Measurements from ENCODE around the gene C9orf72. TPM values are rescaled to one million over a fixed set of nuclear protein-coding genes. Genes with fewer than 3 reads are reported as not detected.
"Not testable (repeated sequence)": the region's sequence is repeated elsewhere in the genome, so short reads cannot be mapped to it uniquely, and the experiment has no call there.

The C9orf72 gene
- total and polyA plus RNA-seq, 5 donors from 2014 or later: 5.9 to 19.9 (median 9.2) TPM

DNA sequence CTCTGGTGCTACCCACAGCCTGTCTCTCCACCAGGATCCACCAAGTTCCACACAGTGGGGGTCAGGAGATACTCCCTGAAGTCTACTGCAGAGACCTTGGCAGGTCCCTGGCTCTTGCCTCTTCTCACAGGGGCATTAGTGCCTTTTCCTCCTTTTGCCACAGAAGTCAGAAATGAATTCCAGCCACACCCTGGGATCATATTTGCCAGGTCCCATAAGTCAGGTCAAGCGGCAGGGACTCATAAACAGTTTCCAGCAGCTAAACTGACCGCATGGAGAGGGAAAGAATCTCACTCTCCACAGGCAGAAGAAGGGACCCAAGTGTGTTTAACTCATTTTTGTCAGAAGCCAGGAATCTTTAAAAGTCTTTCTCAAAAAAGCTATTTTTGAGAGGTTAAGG lies 62.5 kb downstream of the C9orf72 start:
- Mint-ChIP-seq H3K27ac (no peak overlapping the region), H3K27me3 (peaks cover 2% of the 10 kb centered on the region), H3K4me1 (no peaks in the 10 kb centered on the region), H3K9me3 (peaks cover 0 to 3% (median 0%) of the 10 kb centered on the region in 7 donors), H3K36me3 (no peaks in the 10 kb centered on the region), H3K4me3 (no peak overlapping the region)
- H3K27ac ChIP-seq (ENCODE audit: insufficient read depth, low read length, poor library complexity, severe bottlenecking): no peak overlapping the region
- no peaks in the 10 kb centered on the region for H3K9me3 ChIP-seq (ENCODE audit: control insufficient read depth in 2 of 2, low read length in 2 of 2)
- H3K27me3 ChIP-seq (ENCODE audit: control insufficient read depth, insufficient read depth, low read length): no peaks in the 10 kb centered on the region
- ATAC-seq (ENCODE audit: low read depth in 2 of 2): no peak
- H3K4me1 ChIP-seq (ENCODE audit: control insufficient read depth, insufficient read depth, low read length, poor library complexity, severe bottlenecking): no peaks in the 10 kb centered on the region
- H3K4me3 ChIP-seq (ENCODE audit: low read depth, low read length): no peak overlapping the region
- no peaks in the 10 kb centered on the region for H3K36me3 ChIP-seq (ENCODE audit: control insufficient read depth, insufficient read depth, low read length)
- no peak for DNase-seq

DNA sequence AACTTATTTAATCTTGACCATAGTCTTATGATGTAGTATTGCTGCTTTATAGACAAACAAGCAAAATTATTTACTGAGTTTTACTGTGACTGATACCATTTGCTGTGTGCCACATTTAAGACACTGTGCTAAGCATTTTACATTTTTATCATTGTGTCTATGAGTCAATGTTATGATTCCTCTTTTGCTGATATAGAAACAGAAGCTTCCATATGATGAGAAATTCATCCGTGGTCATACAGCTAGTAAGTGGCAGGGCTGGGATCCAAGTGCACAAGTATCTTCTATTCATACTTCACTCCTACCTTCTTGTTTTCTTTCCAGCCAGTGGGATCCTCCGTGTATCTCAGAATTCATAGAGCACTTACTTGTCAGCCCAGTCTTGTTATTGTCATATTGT lies 66.3 kb downstream of the C9orf72 start:
- no peak for DNase-seq
- H3K4me3 Mint-ChIP-seq: no peak overlapping the region
- no peaks in the 10 kb centered on the region for H3K36me3 ChIP-seq (ENCODE audit: control insufficient read depth, insufficient read depth, low read length)
- peaks cover 0 to 3% (median 0%) of the 10 kb centered on the region in 7 donors for H3K9me3 Mint-ChIP-seq
- ATAC-seq (ENCODE audit: low read depth in 2 of 2): no peak
- no peaks in the 10 kb centered on the region for H3K4me1 ChIP-seq (ENCODE audit: control insufficient read depth, insufficient read depth, low read length, poor library complexity, severe bottlenecking)
- no peak overlapping the region for H3K27ac ChIP-seq (ENCODE audit: insufficient read depth, low read length, poor library complexity, severe bottlenecking)
- H3K27ac Mint-ChIP-seq: no peak overlapping the region
- H3K27me3 ChIP-seq (ENCODE audit: control insufficient read depth, insufficient read depth, low read length): no peaks in the 10 kb centered on the region
- H3K27me3 Mint-ChIP-seq: peaks cover 8% of the 10 kb centered on the region
- H3K4me3 ChIP-seq (ENCODE audit: low read depth, low read length): no peak overlapping the region
- H3K4me1 Mint-ChIP-seq: no peaks in the 10 kb centered on the region
- no peaks in the 10 kb centered on the region for H3K36me3 Mint-ChIP-seq
- H3K9me3 ChIP-seq (ENCODE audit: control insufficient read depth in 2 of 2, low read length in 2 of 2): no peaks in the 10 kb centered on the region

GRCh38 chr9:27505744-27506161 lies 67.5 kb downstream of the C9orf72 start:
- Mint-ChIP-seq H3K27me3 (peaks cover 8% of the 10 kb centered on the region), H3K9me3 (peaks cover 0 to 6% (median 2%) of the 10 kb centered on the region in 7 donors), H3K36me3 (no peaks in the 10 kb centered on the region), H3K4me3 (no peak overlapping the region), H3K4me1 (peaks cover 0 to 2% (median 0%) of the 10 kb centered on the region in 4 donors), H3K27ac (no peak overlapping the region)
- Histone ChIP-seq H3K27ac (ENCODE audit: insufficient read depth, low read length, poor library complexity, severe bottlenecking) (no peak overlapping the region), H3K4me3 (ENCODE audit: low read depth, low read length) (no peak overlapping the region), H3K27me3 (ENCODE audit: control insufficient read depth, insufficient read depth, low read length) (no peaks in the 10 kb centered on the region), H3K36me3 (ENCODE audit: control insufficient read depth, insufficient read depth, low read length) (no peaks in the 10 kb centered on the region), H3K9me3 (ENCODE audit: control insufficient read depth in 2 of 2, low read length in 2 of 2) (no peaks in the 10 kb centered on the region), H3K4me1 (ENCODE audit: control insufficient read depth, insufficient read depth, low read length, poor library complexity, severe bottlenecking) (no peaks in the 10 kb centered on the region)
- ATAC-seq (ENCODE audit: low read depth in 2 of 2) (no peak), DNase-seq (no peak)

- no peak for DNase-seq
- H3K27ac ChIP-seq (ENCODE audit: insufficient read depth, low read length, poor library complexity, severe bottlenecking): no peak overlapping the region
- Mint-ChIP-seq H3K36me3 (no peaks in the 10 kb centered on the region), H3K27me3 (peaks cover 8% of the 10 kb centered on the region), H3K4me1 (peaks cover 0 to 2% (median 0%) of the 10 kb centered on the region in 4 donors), H3K4me3 (no peak overlapping the region), H3K9me3 (peaks cover 0 to 7% (median 2%) of the 10 kb centered on the region in 7 donors), H3K27ac (no peak overlapping the region)
- H3K36me3 ChIP-seq (ENCODE audit: control insufficient read depth, insufficient read depth, low read length): no peaks in the 10 kb centered on the region
- H3K4me1 ChIP-seq (ENCODE audit: control insufficient read depth, insufficient read depth, low read length, poor library complexity, severe bottlenecking): no peaks in the 10 kb centered on the region
- no peaks in the 10 kb centered on the region for H3K9me3 ChIP-seq (ENCODE audit: control insufficient read depth in 2 of 2, low read length in 2 of 2)
- H3K27me3 ChIP-seq (ENCODE audit: control insufficient read depth, insufficient read depth, low read length): no peaks in the 10 kb centered on the region
- ATAC-seq (ENCODE audit: low read depth in 2 of 2): no peak
- no peak overlapping the region for H3K4me3 ChIP-seq (ENCODE audit: low read depth, low read length)
Measured at GRCh38 chr9:27504259-27504658, 69.0 kb downstream of the C9orf72 start.

DNA sequence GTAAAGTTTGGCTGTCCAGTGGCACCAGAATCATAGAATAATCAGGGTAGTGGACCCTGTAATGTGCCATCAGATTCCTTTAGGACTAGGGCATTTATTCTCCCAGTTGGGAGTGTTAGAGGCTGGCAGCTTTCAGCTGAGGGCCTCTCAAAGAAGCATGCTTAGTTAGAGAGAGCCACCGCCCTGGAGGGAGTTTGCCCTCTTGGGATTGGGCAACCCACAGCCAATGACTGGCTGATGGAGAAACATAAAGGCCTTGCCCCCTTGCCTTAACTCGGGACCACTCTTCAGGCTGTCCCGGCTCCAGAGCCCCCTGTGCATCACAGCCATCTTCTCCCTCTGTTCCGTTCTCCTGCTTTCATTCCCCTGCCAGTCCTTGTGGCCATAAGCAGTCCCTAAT lies 69.7 kb downstream of the C9orf72 start:
- no peaks in the 10 kb centered on the region for H3K4me1 ChIP-seq (ENCODE audit: control insufficient read depth, insufficient read depth, low read length, poor library complexity, severe bottlenecking)
- peaks cover 0 to 2% (median 0%) of the 10 kb centered on the region in 4 donors for H3K4me1 Mint-ChIP-seq
- peaks cover 0 to 7% (median 2%) of the 10 kb centered on the region in 7 donors for H3K9me3 Mint-ChIP-seq
- DNase-seq (no peak), ATAC-seq (ENCODE audit: low read depth in 2 of 2) (no peak)
- H3K27me3 ChIP-seq (ENCODE audit: control insufficient read depth, insufficient read depth, low read length): no peaks in the 10 kb centered on the region
- H3K27ac Mint-ChIP-seq: no peak overlapping the region
- H3K4me3 ChIP-seq (ENCODE audit: low read depth, low read length): no peak overlapping the region
- H3K27ac ChIP-seq (ENCODE audit: insufficient read depth, low read length, poor library complexity, severe bottlenecking): no peak overlapping the region
- H3K9me3 ChIP-seq (ENCODE audit: control insufficient read depth in 2 of 2, low read length in 2 of 2): no peaks in the 10 kb centered on the region
- no peaks in the 10 kb centered on the region for H3K36me3 ChIP-seq (ENCODE audit: control insufficient read depth, insufficient read depth, low read length)
- peaks cover 8% of the 10 kb centered on the region for H3K27me3 Mint-ChIP-seq
- H3K36me3 Mint-ChIP-seq: no peaks in the 10 kb centered on the region
- no peak overlapping the region for H3K4me3 Mint-ChIP-seq

- not testable (repeated sequence) for ATAC-seq (ENCODE audit: low read depth in 2 of 2); H3K9me3 ChIP-seq (ENCODE audit: control insufficient read depth in 2 of 2, low read length in 2 of 2)
Measured at GRCh38 chr9:27500902-27501301, 72.4 kb downstream of the C9orf72 start.

GRCh38 chr9:27499451-27499850 lies 73.8 kb downstream of the C9orf72 start:
- Histone ChIP-seq H3K9me3 (ENCODE audit: control insufficient read depth in 2 of 2, low read length in 2 of 2) (no peaks in the 10 kb centered on the region), H3K4me1 (ENCODE audit: control insufficient read depth, insufficient read depth, low read length, poor library complexity, severe bottlenecking) (no peaks in the 10 kb centered on the region), H3K4me3 (ENCODE audit: low read depth, low read length) (no peak overlapping the region), H3K27me3 (ENCODE audit: control insufficient read depth, insufficient read depth, low read length) (no peaks in the 10 kb centered on the region), H3K27ac (ENCODE audit: insufficient read depth, low read length, poor library complexity, severe bottlenecking) (no peak overlapping the region), H3K36me3 (ENCODE audit: control insufficient read depth, insufficient read depth, low read length) (no peaks in the 10 kb centered on the region)
- Mint-ChIP-seq H3K36me3 (no peaks in the 10 kb centered on the region), H3K4me3 (no peak overlapping the region), H3K9me3 (peaks cover 0 to 7% (median 0%) of the 10 kb centered on the region in 7 donors), H3K27ac (no peak overlapping the region), H3K27me3 (peaks cover 7% of the 10 kb centered on the region), H3K4me1 (peaks cover 0 to 2% (median 0%) of the 10 kb centered on the region in 4 donors)
- DNase-seq: peak in 1 of 3 donors; percentile 36
- ATAC-seq (ENCODE audit: low read depth in 2 of 2): no peak

More at GRCh38 chr9:27500902-27501301, 72.4 kb downstream of the C9orf72 start:
- H3K4me3 ChIP-seq (ENCODE audit: low read depth, low read length); H3K9me3 Mint-ChIP-seq; H3K27ac ChIP-seq (ENCODE audit: insufficient read depth, low read length, poor library complexity, severe bottlenecking); H3K4me1 Mint-ChIP-seq; H3K36me3 Mint-ChIP-seq; H3K36me3 ChIP-seq (ENCODE audit: control insufficient read depth, insufficient read depth, low read length); H3K27ac Mint-ChIP-seq; H3K27me3 ChIP-seq (ENCODE audit: control insufficient read depth, insufficient read depth, low read length); DNase-seq; H3K4me3 Mint-ChIP-seq; H3K4me1 ChIP-seq (ENCODE audit: control insufficient read depth, insufficient read depth, low read length, poor library complexity, severe bottlenecking): not testable (repeated sequence)
- H3K27me3 Mint-ChIP-seq: peaks cover 11% of the 10 kb centered on the region

- Mint-ChIP-seq H3K27ac (no peak overlapping the region), H3K27me3 (peaks cover 4% of the 10 kb centered on the region), H3K36me3 (no peaks in the 10 kb centered on the region), H3K4me1 (peaks cover 0 to 2% (median 0%) of the 10 kb centered on the region in 4 donors), H3K9me3 (peaks cover 0 to 7% (median 0%) of the 10 kb centered on the region in 7 donors), H3K4me3 (no peak overlapping the region)
- H3K4me3 ChIP-seq (ENCODE audit: low read depth, low read length): no peak overlapping the region
- H3K27me3 ChIP-seq (ENCODE audit: control insufficient read depth, insufficient read depth, low read length): no peaks in the 10 kb centered on the region
- ATAC-seq (ENCODE audit: low read depth in 2 of 2): no peak
- no peak overlapping the region for H3K27ac ChIP-seq (ENCODE audit: insufficient read depth, low read length, poor library complexity, severe bottlenecking)
- DNase-seq: no peak
- no peaks in the 10 kb centered on the region for H3K9me3 ChIP-seq (ENCODE audit: control insufficient read depth in 2 of 2, low read length in 2 of 2)
- no peaks in the 10 kb centered on the region for H3K4me1 ChIP-seq (ENCODE audit: control insufficient read depth, insufficient read depth, low read length, poor library complexity, severe bottlenecking)
- H3K36me3 ChIP-seq (ENCODE audit: control insufficient read depth, insufficient read depth, low read length): no peaks in the 10 kb centered on the region
Measured at GRCh38 chr9:27497883-27498417, 75.3 kb downstream of the C9orf72 start.
